ENCODE results near the gene UGT1A6.

Gene UGT1A6

GRCh38 chr2:233658610-233659009 is 34.1 kb upstream of the UGT1A6 start:
- no peak for DNase-seq (ENCODE audit: low spot score)
- no peak for TF ChIP-seq CTCF (IDR thresholded peaks at IDR 0.05; ENCODE audit: extremely low read depth, missing control alignments)

GRCh38 chr2:233663911-233664310 is 28.8 kb upstream of the UGT1A6 start:
- TF ChIP-seq CTCF (IDR thresholded peaks at IDR 0.05; ENCODE audit: extremely low read depth, missing control alignments), result no peak
- DNase-seq (ENCODE audit: low spot score), result no peak

GRCh38 chr2:233668605-233669260 is 24.0 kb upstream of the UGT1A6 start:
- DNase-seq (ENCODE audit: low spot score), result no peak
- TF ChIP-seq CTCF (IDR thresholded peaks at IDR 0.05; ENCODE audit: extremely low read depth, missing control alignments), result no peak

- no peak for TF ChIP-seq CTCF (IDR thresholded peaks at IDR 0.05; ENCODE audit: extremely low read depth, missing control alignments)
- no peak for DNase-seq (ENCODE audit: low spot score)
These were observed 21.2 kb upstream of the UGT1A6 start, which contains the start of gene UGT1A9 for GRCh38 chr2:233671290-233672161. UGT1A9 (plus strand) TSS chr2:233671898; CDS start chr2:233671935, 37 bp downstream.

GRCh38 chr2:233672886-233673285 is 19.8 kb upstream of the UGT1A6 start:
- DNase-seq (ENCODE audit: low spot score), result no peak
- no peak for TF ChIP-seq CTCF (IDR thresholded peaks at IDR 0.05; ENCODE audit: extremely low read depth, missing control alignments)

- TF ChIP-seq CTCF (IDR thresholded peaks at IDR 0.05; ENCODE audit: extremely low read depth, missing control alignments), result no peak
These were observed 18.8 kb upstream of the UGT1A6 start for GRCh38 chr2:233673896-233674295.

GRCh38 chr2:233674314-233674713 is 18.4 kb upstream of the UGT1A6 start:
- no peak for TF ChIP-seq CTCF (IDR thresholded peaks at IDR 0.05; ENCODE audit: extremely low read depth, missing control alignments)
- DNase-seq (ENCODE audit: low spot score), result no peak

More at GRCh38 chr2:233673896-233674295, 18.8 kb upstream of the UGT1A6 start:
- no peak for DNase-seq (ENCODE audit: low spot score)

Data from GM20000 (cell line).